ENCODE results near the gene KDM4F.

Gene KDM4F

GRCh38 chr11:95066716-95067038, 17.5 kb downstream of the KDM4F start, which contains the start of gene SRSF8:
SRSF8 (plus strand) TSS chr11:95066919; CDS start chr11:95067227, 308 bp downstream.
- no peak for DNase-seq

- DNase-seq, result peak; percentile 92
These were observed 18.0 kb downstream of the KDM4F start for GRCh38 chr11:95067039-95067840.

GRCh38 chr11:95067841-95068219, 18.6 kb downstream of the KDM4F start:
- DNase-seq, result no peak

DNA sequence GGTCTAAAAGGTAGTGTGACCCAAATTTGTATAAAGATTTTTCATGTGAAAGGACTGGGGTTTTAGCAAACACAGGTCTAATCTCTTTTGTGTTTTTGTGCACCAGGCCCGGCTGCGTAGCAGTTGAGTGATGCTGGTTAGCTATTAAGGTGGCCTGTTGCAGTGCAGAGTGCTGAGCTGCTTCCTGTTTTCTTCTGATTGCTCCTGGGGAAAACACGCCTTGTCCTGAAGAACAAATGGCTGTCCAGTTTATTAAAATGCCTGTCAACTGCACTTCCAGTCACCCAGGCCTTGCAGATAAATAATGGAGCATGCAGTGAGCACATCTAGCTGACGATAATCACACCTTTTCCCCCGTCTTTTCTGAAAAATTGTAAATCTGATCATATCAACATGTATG, 19.3 kb downstream of the KDM4F start:
- DNase-seq, result peak; percentile 92

DNA sequence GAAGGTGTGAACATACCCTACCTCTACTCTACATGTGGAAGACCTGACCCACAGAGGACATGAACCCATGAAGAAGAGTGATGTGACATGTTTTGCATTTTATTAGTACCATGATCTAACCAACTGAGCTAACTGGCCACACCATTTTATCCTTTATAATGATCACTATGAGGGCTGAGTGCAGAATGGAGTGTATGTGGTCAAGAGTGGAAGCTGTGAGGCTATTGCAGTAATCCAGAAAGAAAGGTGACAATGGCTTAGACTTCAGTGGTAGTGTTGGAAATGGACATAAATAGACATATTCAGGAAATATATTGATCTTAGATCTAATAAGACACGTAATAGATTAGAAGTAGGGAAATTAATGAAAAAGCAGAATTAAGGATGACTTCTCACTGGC, 21.2 kb downstream of the KDM4F start:
- no peak for DNase-seq

- DNase-seq, result no peak
These were observed 23.7 kb downstream of the KDM4F start for GRCh38 chr11:95072948-95073347.

DNA sequence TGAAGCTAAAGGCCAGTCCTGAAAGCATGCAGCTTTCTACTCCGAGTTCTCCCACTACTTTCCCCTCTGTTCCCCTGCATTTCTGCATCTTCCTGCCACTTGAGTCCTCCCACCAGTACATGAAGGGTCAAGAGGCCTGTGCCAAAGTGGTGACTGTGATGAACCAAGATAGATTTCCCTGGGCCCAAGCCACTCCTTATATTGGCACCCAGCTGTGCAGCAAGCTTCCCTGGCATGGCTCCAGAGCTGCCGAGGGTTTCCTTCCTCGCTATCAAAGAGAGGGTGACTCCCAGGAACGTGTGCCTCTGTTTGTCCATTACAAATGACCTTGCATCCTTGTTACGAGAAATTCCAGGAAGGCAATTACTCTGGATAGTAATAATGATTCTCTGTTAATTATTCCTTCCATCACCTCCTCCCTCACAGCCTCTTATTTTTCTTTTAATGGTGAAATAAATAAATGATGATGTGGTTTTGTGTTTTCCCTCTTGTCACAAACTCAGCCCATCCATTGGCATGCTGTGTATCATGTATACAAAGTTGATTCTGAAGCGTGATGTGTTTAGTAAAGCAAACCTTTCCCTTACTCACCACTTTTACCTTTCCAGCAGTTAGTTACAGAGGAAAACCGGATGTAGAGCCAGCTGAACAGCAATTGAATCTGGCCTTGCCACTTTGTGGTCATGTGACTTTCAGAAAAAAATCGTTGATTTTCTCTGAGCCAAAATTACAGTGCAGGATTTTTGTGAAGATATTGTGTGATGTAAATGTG, 25.8 kb downstream of the KDM4F start:
- no peak for DNase-seq

GRCh38 chr11:95076416-95076815, 27.2 kb downstream of the KDM4F start:
- no peak for DNase-seq

GRCh38 chr11:95076981-95077380, 27.8 kb downstream of the KDM4F start:
- DNase-seq, result no peak

DNA sequence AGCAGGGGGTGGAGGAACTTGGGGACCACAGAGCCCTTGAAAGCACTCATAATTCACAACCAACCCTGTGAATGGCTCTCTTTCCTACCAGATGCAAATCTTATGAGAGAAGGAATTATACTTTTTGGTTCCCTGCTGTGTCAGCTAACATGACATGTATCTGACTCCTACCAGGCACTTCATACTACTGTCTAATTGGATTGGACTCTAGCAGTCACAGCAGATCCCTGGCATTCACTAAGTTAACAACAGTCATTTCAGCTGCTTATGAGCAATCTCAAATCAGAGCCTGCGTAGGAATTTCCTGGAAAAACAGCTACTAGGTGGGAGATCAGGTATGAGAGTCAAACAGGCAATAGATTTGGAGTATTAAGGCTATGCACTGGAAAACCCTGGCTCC, 29.3 kb downstream of the KDM4F start:
- DNase-seq, result no peak

GRCh38 chr11:95081010-95081409, 31.8 kb downstream of the KDM4F start:
- no peak for DNase-seq

- DNase-seq, result peak; percentile 65
These were observed 32.2 kb downstream of the KDM4F start for GRCh38 chr11:95081412-95081811.

DNA sequence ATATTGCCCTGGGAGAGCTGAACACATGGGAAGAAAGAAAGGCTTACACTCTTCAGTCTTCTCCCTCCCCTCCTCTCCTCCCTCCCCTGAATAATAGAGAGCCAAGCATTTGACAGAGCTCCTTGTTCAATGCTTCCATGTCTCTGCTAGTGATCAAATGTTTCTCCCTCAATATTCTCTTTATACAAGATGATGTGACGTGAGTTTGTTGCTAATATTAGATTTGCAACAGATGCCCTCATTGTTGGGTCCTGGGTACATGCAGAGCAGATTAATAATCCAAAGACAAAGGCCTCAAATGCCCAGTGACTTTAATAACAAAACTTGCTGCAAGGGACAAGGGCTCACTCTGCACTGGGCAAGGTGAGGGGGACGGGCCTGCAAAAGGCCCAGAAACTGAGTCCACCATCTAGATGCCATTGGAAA, 33.4 kb downstream of the KDM4F start:
- DNase-seq, result no peak

DNA sequence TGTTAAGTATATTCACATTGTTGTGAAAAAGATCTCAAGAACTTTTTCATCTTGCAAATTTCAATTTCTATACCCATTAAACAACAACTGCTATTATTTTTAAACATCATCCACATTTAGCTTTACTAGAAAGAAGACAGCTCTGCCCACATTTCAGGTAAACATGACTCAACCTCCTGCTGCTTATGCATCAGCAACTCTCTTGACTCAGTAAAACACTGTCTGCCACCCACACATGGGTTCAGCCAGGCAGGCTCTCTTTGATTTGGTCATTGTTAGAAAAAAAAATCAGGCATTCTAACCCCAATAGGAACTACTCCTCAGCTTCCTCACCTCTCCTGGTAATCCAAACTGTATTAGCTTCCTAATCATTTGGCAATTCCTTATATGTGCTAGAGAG, 35.3 kb downstream of the KDM4F start:
- no peak for DNase-seq

DNA sequence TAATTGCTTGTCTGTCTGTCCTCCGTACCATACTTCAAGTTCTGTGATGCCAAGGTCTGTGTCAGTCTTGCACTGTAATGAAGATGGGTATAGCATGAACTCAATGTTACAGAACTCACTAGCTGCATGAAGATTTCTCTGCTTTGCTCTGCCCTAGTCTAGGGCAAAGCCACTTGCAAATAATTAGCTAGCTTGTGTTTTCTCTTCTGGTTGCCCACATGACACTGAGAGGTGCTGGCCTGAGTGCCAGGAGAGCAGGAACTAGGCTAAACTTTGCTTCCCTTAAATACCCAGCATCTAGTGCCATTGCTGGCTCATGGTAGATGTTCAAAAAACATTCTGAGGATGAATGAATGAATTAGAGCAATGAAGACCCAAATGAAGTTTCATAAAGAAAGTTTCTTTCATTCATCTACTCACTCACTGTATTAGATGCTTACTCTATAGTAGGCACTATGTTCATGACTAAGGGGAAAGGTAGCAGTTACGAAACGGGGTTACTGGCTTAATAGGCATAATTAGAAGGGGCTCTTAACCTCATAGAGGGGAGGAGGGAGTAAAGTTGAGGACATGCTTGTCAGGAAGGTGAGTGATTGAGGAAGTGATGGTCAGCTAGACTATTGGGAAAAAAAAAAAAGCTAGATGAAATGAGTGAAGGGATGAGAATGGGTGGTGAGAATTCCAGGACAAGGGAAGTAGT, 36.0 kb downstream of the KDM4F start:
- no peak for DNase-seq

- DNase-seq, result no peak
These were observed 36.9 kb downstream of the KDM4F start for GRCh38 chr11:95086151-95086550.

DNA sequence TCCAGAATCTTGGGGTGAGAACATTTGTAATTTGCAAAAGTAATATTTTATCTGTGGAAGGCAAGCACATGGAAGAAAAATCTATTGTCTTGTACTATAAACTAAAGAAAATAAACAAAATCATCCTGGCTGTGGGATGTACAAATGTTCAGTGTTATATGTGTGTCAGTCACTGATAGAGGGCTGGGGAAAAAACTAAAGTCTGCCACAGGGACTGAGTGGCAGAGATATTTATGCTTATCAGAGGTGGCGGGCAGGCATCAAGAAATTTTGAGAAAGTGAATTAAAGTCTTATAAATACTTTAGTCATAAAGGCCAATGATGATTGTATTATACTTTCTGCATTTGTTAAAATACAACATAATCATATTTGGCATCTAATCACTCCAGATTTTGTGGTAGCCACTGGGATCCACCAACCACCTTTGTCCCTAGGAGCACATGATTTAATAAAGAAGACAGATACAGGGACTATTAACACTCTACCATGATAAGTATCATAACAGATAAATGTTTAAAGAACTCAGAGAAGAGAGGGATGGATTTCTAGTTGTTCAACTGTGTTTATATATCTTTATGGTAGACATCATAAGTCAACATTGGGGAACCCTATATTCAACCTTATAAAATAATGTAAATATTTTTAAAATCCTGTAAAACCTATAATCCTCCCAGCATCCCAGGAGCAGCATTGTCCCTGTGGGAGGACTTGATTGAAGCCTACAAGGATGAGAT, 37.8 kb downstream of the KDM4F start:
- DNase-seq, result no peak

DNA sequence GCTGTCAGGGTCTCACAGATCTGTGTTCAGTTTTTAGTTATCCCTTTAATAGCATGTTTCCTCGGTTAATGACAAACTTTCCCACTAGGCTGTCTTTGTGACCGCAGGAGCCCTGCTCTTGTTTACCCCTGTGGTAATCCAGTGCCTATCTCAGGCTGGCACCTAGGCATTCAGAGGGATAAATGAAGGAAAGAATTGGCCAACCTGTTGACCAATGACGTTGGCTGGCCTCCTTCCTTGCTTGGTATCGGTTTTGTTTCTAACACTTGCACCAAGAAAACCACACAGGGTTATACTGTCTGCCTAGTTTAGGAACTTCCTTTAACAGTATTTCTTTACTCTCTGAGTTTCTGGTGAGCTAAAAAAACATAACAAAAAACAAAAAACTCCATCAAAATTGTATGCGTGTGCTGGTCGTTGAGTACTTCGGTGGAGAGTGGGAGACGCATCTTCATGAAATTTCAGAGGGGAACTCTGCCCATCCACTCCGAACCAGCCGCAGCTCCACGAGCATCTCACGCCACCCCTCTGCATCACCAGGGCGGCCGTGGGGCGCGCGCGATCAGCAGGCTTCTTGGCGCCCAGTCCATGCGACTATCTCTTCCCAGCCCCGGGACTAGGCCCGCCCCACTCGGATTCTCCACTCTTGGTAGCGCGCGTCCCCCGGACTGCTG, 39.9 kb downstream of the KDM4F start:
- DNase-seq, result no peak

DNA sequence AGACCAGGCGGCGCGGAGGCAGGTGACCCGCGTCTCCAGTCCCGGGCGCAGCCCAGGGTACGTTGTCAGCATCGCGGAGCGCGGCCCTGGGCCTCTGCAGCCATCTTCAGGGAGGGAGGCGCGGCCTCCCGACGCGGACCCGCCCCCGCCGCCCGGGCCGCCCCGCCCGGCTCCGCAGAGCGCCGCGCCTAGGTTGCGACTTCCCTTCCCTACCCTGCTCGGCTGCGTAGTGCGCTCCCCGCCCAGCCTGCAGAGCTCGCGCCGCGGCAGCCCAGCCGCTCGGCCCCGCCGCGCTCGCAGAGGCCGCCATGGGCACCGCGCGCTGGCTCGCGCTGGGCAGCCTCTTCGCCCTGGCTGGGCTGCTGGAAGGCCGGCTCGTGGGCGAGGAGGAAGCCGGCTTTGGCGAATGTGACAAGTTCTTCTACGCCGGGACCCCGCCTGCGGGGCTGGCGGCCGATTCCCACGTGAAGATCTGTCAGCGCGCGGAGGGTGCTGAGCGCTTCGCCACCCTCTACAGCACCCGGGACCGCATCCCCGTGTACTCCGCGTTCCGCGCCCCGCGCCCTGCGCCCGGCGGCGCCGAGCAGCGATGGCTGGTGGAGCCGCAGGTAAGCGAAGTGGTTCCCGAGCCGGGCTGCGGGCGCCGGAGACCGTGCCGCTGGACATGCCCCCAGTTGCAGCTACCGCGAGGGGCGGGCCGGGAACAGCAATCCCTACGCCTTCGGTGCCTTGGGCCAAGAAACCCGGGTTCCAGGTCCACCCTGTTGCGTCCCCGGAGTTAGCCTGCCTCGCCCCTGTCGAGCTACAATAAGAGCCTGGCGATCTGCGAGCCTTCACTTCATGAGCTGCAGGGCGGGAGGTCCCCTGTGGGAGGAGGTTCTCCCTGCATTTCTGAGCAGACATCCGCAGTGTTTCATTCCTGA, 40.7 kb downstream of the KDM4F start, which contains the start of gene ENDOD1:
ENDOD1 (plus strand) TSS at position 227 of the 923 bp plus-strand sequence; CDS start at position 309, 82 bp downstream.
- peak; percentile 92 for DNase-seq

GRCh38 chr11:95091663-95092180, 42.5 kb downstream of the KDM4F start:
- DNase-seq, result no peak

Data from islet precursor cell (in vitro differentiated cells).